ENCODE measurements around the gene DYRK3.
A peak's percentile ranks its signal among the peaks of the same experiment; 100 is the strongest.
"Not testable (repeated sequence)": the region's sequence is repeated elsewhere in the genome, so short reads cannot be mapped to it uniquely, and the experiment has no call there.

The DYRK3 gene

GRCh38 chr1:206631085-206631509 lies 4.2 kb upstream of the DYRK3 start:
- TF ChIP-seq, protein P1, sequence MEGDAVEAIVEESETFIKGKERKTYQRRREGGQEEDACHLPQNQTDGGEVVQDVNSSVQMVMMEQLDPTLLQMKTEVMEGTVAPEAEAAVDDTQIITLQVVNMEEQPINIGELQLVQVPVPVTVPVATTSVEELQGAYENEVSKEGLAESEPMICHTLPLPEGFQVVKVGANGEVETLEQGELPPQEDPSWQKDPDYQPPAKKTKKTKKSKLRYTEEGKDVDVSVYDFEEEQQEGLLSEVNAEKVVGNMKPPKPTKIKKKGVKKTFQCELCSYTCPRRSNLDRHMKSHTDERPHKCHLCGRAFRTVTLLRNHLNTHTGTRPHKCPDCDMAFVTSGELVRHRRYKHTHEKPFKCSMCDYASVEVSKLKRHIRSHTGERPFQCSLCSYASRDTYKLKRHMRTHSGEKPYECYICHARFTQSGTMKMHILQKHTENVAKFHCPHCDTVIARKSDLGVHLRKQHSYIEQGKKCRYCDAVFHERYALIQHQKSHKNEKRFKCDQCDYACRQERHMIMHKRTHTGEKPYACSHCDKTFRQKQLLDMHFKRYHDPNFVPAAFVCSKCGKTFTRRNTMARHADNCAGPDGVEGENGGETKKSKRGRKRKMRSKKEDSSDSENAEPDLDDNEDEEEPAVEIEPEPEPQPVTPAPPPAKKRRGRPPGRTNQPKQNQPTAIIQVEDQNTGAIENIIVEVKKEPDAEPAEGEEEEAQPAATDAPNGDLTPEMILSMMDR (IDR thresholded peaks at IDR 0.05; ENCODE audit: extremely low read depth, insufficient read depth, missing control alignments), result peak; percentile 48
- in situ Hi-C loops (cut with MboI; ENCODE audit: low pct_unique_long_range_greater_than_20kb, low sequenced_read_pairs, unreplicated experiment), result no loop called here
- peak; percentile 71 for DNase-seq (ENCODE audit: low spot score)

- TF ChIP-seq, protein P1 (IDR thresholded peaks at IDR 0.05; ENCODE audit: extremely low read depth, insufficient read depth, missing control alignments), result no peak
- DNase-seq (ENCODE audit: low spot score), result no peak
- in situ Hi-C loops (cut with MboI; ENCODE audit: low pct_unique_long_range_greater_than_20kb, low sequenced_read_pairs, unreplicated experiment), result no loop called here
These were observed 1.6 kb upstream of the DYRK3 start for GRCh38 chr1:206633708-206634121.

GRCh38 chr1:206634365-206635079 lies 814 bp upstream of the DYRK3 start:
- TF ChIP-seq, protein P1 (IDR thresholded peaks at IDR 0.05; ENCODE audit: extremely low read depth, insufficient read depth, missing control alignments), result peak; percentile 82
- DNase-seq (ENCODE audit: low spot score), result peak; percentile 56
- in situ Hi-C loops (cut with MboI; ENCODE audit: low pct_unique_long_range_greater_than_20kb, low sequenced_read_pairs, unreplicated experiment), result no loop called here

- in situ Hi-C loops (cut with MboI; ENCODE audit: low pct_unique_long_range_greater_than_20kb, low sequenced_read_pairs, unreplicated experiment), result no loop called here
These were observed 626 bp downstream of the DYRK3 start for GRCh38 chr1:206635978-206636345.

GRCh38 chr1:206636671-206637070 lies 1.3 kb downstream of the DYRK3 start:
- no peak for DNase-seq (ENCODE audit: low spot score)
- in situ Hi-C loops (cut with MboI; ENCODE audit: low pct_unique_long_range_greater_than_20kb, low sequenced_read_pairs, unreplicated experiment), result no loop called here
- TF ChIP-seq, protein P1 (IDR thresholded peaks at IDR 0.05; ENCODE audit: extremely low read depth, insufficient read depth, missing control alignments), result no peak

More at GRCh38 chr1:206635978-206636345, 626 bp downstream of the DYRK3 start:
- DNase-seq (ENCODE audit: low spot score), result no peak
- TF ChIP-seq, protein P1 (IDR thresholded peaks at IDR 0.05; ENCODE audit: extremely low read depth, insufficient read depth, missing control alignments), result no peak

- TF ChIP-seq, protein P1 (IDR thresholded peaks at IDR 0.05; ENCODE audit: extremely low read depth, insufficient read depth, missing control alignments), result no peak
- no peak for DNase-seq (ENCODE audit: low spot score)
- in situ Hi-C loops (cut with MboI; ENCODE audit: low pct_unique_long_range_greater_than_20kb, low sequenced_read_pairs, unreplicated experiment), result no loop called here
These were observed 2.3 kb downstream of the DYRK3 start for GRCh38 chr1:206637605-206638004.

- in situ Hi-C loops (cut with MboI; ENCODE audit: low pct_unique_long_range_greater_than_20kb, low sequenced_read_pairs, unreplicated experiment); DNase-seq (ENCODE audit: low spot score): not testable (repeated sequence)
These were observed 6.7 kb downstream of the DYRK3 start for GRCh38 chr1:206642074-206642473.

All from GM13977 (cell line).